K562 (cell line): ENCODE measurements around the gene PRSS12. TPM values are rescaled to one million over a fixed set of nuclear protein-coding genes. Genes with fewer than 3 reads are reported as not detected.

ENCODE experiments used
- ATAC-seq: fragments of 200-7000 bp; cut with Tn5 transposase; 3 replicates; pipeline ENCODE4 v1.9.1; 2020; ENCODE audit warnings: moderate library complexity
- BruUV-seq: library from RNA; stranded (reverse); fragments of 400-500 nt; replicated peaks from 2 replicates; lab custom pipeline; 2021; lab: Mats Ljungman, UMichigan
- CTCF ChIA-PET: fragments of 300-600 bp; formaldehyde crosslinking; extraction: SDS; loops from one replicate; lab custom pipeline; 2021; ENCODE audit warnings: low intra/inter-chr PET ratio; lab: Yijun Ruan, JAX
- POLR2A ChIA-PET: fragments of 300-600, 350-650 bp; sonication (Branson Sonifier 250); formaldehyde crosslinking; extraction: SDS; loops from one replicate; lab custom pipeline; 2021; ENCODE audit warnings: antibody characterized with exemption, inconsistent platforms; lab: Yijun Ruan, JAX
- DNase-seq, 4 experiments: peaks; one replicate each; pipeline versions ENCODE4 v3.0.0 to v3.0.0-alpha.2; 2011 to 2018; ENCODE audit warnings: low spot score in 3 of 4, mixed read lengths in 3 of 4; ENCODE audit errors: extremely low read depth in 1 of 4
- FAIRE-seq: peaks from 2 replicates; lab custom pipeline; 2011; peaks lifted over from hg19 to GRCh38; lab: Jason Lieb, UNC
- H2AFZ ChIP-seq: 2 replicates; pipeline ENCODE4 v1.6.0; 2011; ENCODE audit warnings: low read depth, low read length, control low read depth, inconsistent platforms
- H3K27ac ChIP-seq: fragments of 200-600 bp; 3 replicates; pipeline ENCODE4 v1.8.0; 2011; ENCODE audit warnings: low read depth, mild to moderate bottlenecking, control low read depth, inconsistent platforms, low read length, moderate library complexity, mixed read lengths; ENCODE audit errors: extremely low read depth
- H3K27me3 ChIP-seq, 2 experiments: fragments of 300-600 bp in 1 of 2; 2 replicates in 1 of 2; 3 replicates in 1 of 2; pipeline versions ENCODE4 v1.6.0 to v1.8.0; 2011; ENCODE audit warnings: inconsistent platforms in 2 of 2, low read length in 2 of 2, mild to moderate bottlenecking in 1 of 2, mixed read lengths in 1 of 2, moderate library complexity in 1 of 2; ENCODE audit not compliant: control insufficient read depth in 2 of 2, insufficient read depth in 2 of 2
- H3K36me3 ChIP-seq: fragments of 300-600 bp; 3 replicates; pipeline ENCODE4 v1.8.0; 2011; ENCODE audit warnings: mild to moderate bottlenecking, low read length, inconsistent platforms; ENCODE audit not compliant: control insufficient read depth, insufficient read depth
- H3K4me1 ChIP-seq, 2 experiments: fragments of 200-600 bp in 1 of 2; replicated peaks in 1 of 2; 2 replicates in 1 of 2; 3 replicates in 1 of 2; pipeline versions ENCODE4 v1.5.1 to v1.8.0; 2011; ENCODE audit warnings: inconsistent platforms in 2 of 2, low read length in 2 of 2, mild to moderate bottlenecking in 1 of 2, mixed read lengths in 1 of 2, moderate library complexity in 1 of 2; ENCODE audit not compliant: control insufficient read depth in 2 of 2, insufficient read depth in 2 of 2
- H3K4me2 ChIP-seq: 2 replicates; pipeline ENCODE4 v1.6.1; 2011; ENCODE audit warnings: low read length, control low read depth, inconsistent platforms, mixed read lengths; ENCODE audit not compliant: insufficient read depth
- H3K4me3 ChIP-seq: fragments of 200-600 bp; sonication (generic), shearing (Covaris generic); 2 replicates; pipeline ENCODE4 v1.5.1; 2016; ENCODE audit warnings: control low read depth, inconsistent platforms
- H3K79me2 ChIP-seq: fragments of 200-600 bp; 3 replicates; pipeline ENCODE4 v1.8.0; 2011; ENCODE audit warnings: low read length, inconsistent platforms; ENCODE audit not compliant: control insufficient read depth, insufficient read depth
- H3K9ac ChIP-seq, 2 experiments: 2 replicates each; pipeline versions ENCODE4 v1.6.0 to v1.6.1; 2011; ENCODE audit warnings: low read depth in 2 of 2, low read length in 2 of 2, control low read depth in 1 of 2, inconsistent platforms in 1 of 2, mild to moderate bottlenecking in 1 of 2, mixed read lengths in 1 of 2; ENCODE audit not compliant: insufficient read depth in 1 of 2
- H3K9me1 ChIP-seq: one replicate; pipeline ENCODE4 v1.6.0; 2011; ENCODE audit warnings: inconsistent platforms, mild to moderate bottlenecking, low read length, moderate library complexity; ENCODE audit not compliant: control insufficient read depth, insufficient read depth
- H3K9me3 ChIP-seq: replicated peaks from 2 replicates; pipeline ENCODE4 v1.5.1; 2011; ENCODE audit warnings: low read depth, low read length, inconsistent platforms; ENCODE audit not compliant: control insufficient read depth, insufficient read depth
- H4K20me1 ChIP-seq: replicated peaks from 2 replicates; pipeline ENCODE4 v1.6.1; 2011; ENCODE audit warnings: low read length, inconsistent platforms, mixed read lengths; ENCODE audit not compliant: control insufficient read depth, insufficient read depth
- ARHGAP35 ChIP-seq: fragments of 450-650 bp; IDR thresholded peaks from 2 replicates; pipeline ENCODE4 v1.6.1; 2018; ENCODE audit not compliant: partially characterized antibody
- CBFB ChIP-seq: sonication (generic); formaldehyde crosslinking; IDR thresholded peaks from 2 replicates; pipeline ENCODE4 v1.4.0; 2020; ENCODE audit warnings: mild to moderate bottlenecking, missing genetic modification reagents
- HMG20B ChIP-seq: fragments of 250-450 bp; sonication (Bioruptor Pico); IDR thresholded peaks from 2 replicates; pipeline ENCODE4 v1.5.0; 2021; ENCODE audit warnings: mild to moderate bottlenecking
- MTA2 ChIP-seq: fragments of 450-650 bp; IDR thresholded peaks from 2 replicates; pipeline ENCODE4 v1.6.1; 2016; ENCODE audit warnings: low read depth
- SREBF1 ChIP-seq: fragments of 150-350 bp; IDR thresholded peaks from 2 replicates; pipeline ENCODE4 v1.6.1; 2014; ENCODE audit warnings: antibody characterized with exemption, low read depth, low read length, borderline replicate concordance
- U2AF1 ChIP-seq: fragments of 200-400 bp; formaldehyde crosslinking; optimal IDR thresholded peaks from 2 replicates; pipeline ENCODE3; 2017; ENCODE audit warnings: mild to moderate bottlenecking, low read depth, low read length, moderate library complexity
- XRCC4 ChIP-seq: IDR thresholded peaks from one replicate; pipeline ENCODE4 v1.6.1; 2011; ENCODE audit not compliant: insufficient read depth, insufficient read length; ENCODE audit errors: extremely low read depth
- ZNF121 ChIP-seq: sonication (generic); formaldehyde crosslinking; conservative IDR thresholded peaks from 2 replicates; pipeline ENCODE4 v1.8.0; 2022; ENCODE audit warnings: missing genetic modification reagents
- ZNF133 ChIP-seq: fragments of 250-450 bp; sonication (Bioruptor Pico); IDR thresholded peaks from 2 replicates; pipeline ENCODE4 v1.4.0; 2020; ENCODE audit warnings: mild to moderate bottlenecking
- ZNF79 ChIP-seq: fragments of 250-450 bp; sonication (Bioruptor Pico); IDR thresholded peaks from 2 replicates; pipeline ENCODE4 v1.4.0; 2020; ENCODE audit warnings: low read depth, mild to moderate bottlenecking, moderate library complexity
- WGBS: fragments of 100-300 bp; shearing (Covaris generic); methylation state at CpG from one replicate; pipeline ENCODE4 v1.1.6; 2016; ENCODE audit warnings: low coverage, mixed read lengths; ENCODE audit not compliant: insufficient coverage; ENCODE audit errors: missing lambda C conversion rate; 5-methylcytosine and 5-hydroxymethylcytosine counted together
- in situ Hi-C: fragments of 300-500 bp; cut with MboI; formaldehyde crosslinking; loops from 4 replicates; pipeline ENCODE4 v1.15.0; 2018; ENCODE audit warnings: inconsistent platforms, mixed read lengths
- intact Hi-C: fragments of 100-400 bp; cut with micrococcal nuclease; formaldehyde crosslinking; loops from 2 replicates; pipeline ENCODE4 v1.14.2; 2022
- polyA plus RNA-seq, 8 experiments: library from polyadenylated mRNA; depleted of rRNA in 4 of 8; stranded (reverse) in 5 of 8; unstranded in 3 of 8; fragments of >200 nt; fragmentation: Nextera tagmentation in 2 of 8; fragmentation: Illumina TruSeq in 1 of 8; extraction: Ambion mirVana in 2 of 8; extraction: Trizol in 1 of 8; gene quantifications; 2 replicates each; pipeline versions ENCODE4 v1.2.1 to v1.2.3, GENCODE V29; 2011 to 2014; ENCODE audit warnings: inconsistent platforms in 1 of 8, missing spikeins in 1 of 8
- total RNA-seq, 7 experiments: library from RNA; depleted of rRNA in 6 of 7; stranded (reverse); fragments of >200 nt in 6 of 7; fragmentation: Illumina TruSeq in 2 of 7; extraction: Trizol in 2 of 7; gene quantifications; 2 replicates each; pipeline versions ENCODE4 v1.2.1 to v1.2.3, GENCODE V29; 2011 to 2021; ENCODE audit warnings: low replicate concordance in 1 of 7
- TF ChIP-seq, protein P1 (sequence below): fragments of 450-650 bp; formaldehyde crosslinking; IDR thresholded peaks from 2 replicates; pipeline ENCODE4 v1.4.0; 2020; ENCODE audit warnings: mild to moderate bottlenecking, moderate library complexity
- TF ChIP-seq, protein P2 (sequence below): fragments of 450-650 bp; IDR thresholded peaks from 2 replicates; pipeline ENCODE4 v1.6.1; 2016; ENCODE audit warnings: low read depth, mild to moderate bottlenecking, moderate library complexity
- TF ChIP-seq, protein P3 (sequence below): fragments of 250-450 bp; sonication (Bioruptor Pico); IDR thresholded peaks from 2 replicates; pipeline ENCODE4 v1.4.0; 2020

Gene PRSS12
- total and polyA plus RNA-seq, 9 of the 15 experiments (the other 6 are each of a cell fraction or from before 2014, with no cell fraction given) = 0.06 to 0.11 (median 0.09) TPM; not detected in 6

DNA sequence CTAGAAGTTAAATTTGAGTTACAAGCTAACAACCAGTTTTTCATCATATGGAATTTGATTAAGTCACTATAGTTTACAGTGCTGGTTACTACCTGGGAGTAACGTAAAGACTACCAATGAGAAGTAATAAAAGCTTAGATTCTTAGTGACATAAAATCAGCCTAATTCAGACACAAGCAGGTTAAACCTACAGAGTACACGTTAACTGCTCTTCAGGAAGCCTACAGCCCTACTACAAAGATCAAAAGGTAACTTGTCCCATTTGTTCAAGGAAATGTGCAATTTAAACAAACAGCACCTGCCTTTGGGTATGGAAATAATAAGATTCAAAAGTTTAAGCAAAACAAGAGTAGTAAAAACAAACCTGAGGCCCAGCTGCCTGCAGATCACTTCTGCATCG is 21.5 kb downstream of the PRSS12 start:
- Histone ChIP-seq H3K79me2 (no peaks in the 10 kb centered on the region), H3K4me1 (no peaks in the 10 kb centered on the region), H3K36me3 (no peaks in the 10 kb centered on the region), H3K9ac (no peak overlapping the region), H3K4me3 (no peak overlapping the region), H3K9me1 (no peaks in the 10 kb centered on the region), H3K27me3 (no peaks in the 10 kb centered on the region), H3K9me3 (no peaks in the 10 kb centered on the region; the same call in 1 of the 2 replicates), H3K4me2 (no peak overlapping the region), H4K20me1 (no peaks in the 10 kb centered on the region), H3K27ac (no peak overlapping the region), H2AFZ (no peak overlapping the region)
- in situ Hi-C loops (no loop called here), intact Hi-C loops (no loop called here)
- ChIA-PET POLR2A (no interaction called here), CTCF (no interaction called here)
- DNase-seq (no peak), ATAC-seq (no peak), FAIRE-seq (no peak)
- TF ChIP-seq U2AF1 = no peak
- no peak for TF ChIP-seq ARHGAP35
- TF ChIP-seq ZNF79 (CRISPR knock-in tag) = no peak
- no peak for TF ChIP-seq CBFB (CRISPR knock-in tag)
- no peak for TF ChIP-seq HMG20B (CRISPR knock-in tag)
- no peak for TF ChIP-seq SREBF1
- 5% methylated on average over 3 of the region's 3 CpGs for WGBS
- BruUV-seq = no TSS peak

DNA sequence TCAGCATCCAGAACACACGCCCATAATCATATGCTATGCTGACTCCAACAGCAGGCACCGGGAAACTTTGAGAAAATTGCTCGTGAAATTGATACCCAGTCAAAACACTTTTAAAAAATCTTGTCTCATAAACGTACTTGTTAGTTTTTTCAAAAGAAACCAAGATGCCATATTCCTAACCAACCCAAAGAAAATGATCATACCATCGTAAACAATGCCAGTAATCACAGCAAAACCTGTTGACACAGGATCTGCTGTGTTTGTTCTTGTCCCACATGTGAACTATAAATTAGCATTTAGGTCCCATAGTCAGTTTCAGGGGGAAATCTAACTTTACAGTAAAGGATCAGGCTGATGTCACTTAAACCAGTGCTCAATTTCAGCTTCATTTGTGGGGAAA is 23.0 kb downstream of the PRSS12 start:
- ATAC-seq (no peak), DNase-seq (no peak), FAIRE-seq (no peak)
- in situ Hi-C loops = no loop called here
- no peaks in the 10 kb centered on the region for H3K79me2 ChIP-seq
- no peaks in the 10 kb centered on the region for H3K4me1 ChIP-seq
- no peak overlapping the region for H2AFZ ChIP-seq
- H3K9ac ChIP-seq = no peak overlapping the region
- H3K27me3 ChIP-seq = no peaks in the 10 kb centered on the region
- 0% methylated on average over 5 of the region's 5 CpGs for WGBS
- H3K4me2 ChIP-seq = no peak overlapping the region
- H3K9me1 ChIP-seq = no peaks in the 10 kb centered on the region
- no peaks in the 10 kb centered on the region for H3K36me3 ChIP-seq
- intact Hi-C loops = no loop called here
- no peak overlapping the region for H3K4me3 ChIP-seq
- ChIA-PET CTCF (no interaction called here), POLR2A (no interaction called here)
- H3K9me3 ChIP-seq = no peaks in the 10 kb centered on the region; the same call in 1 of the 2 replicates
- no TSS peak for BruUV-seq
- H3K27ac ChIP-seq = no peak overlapping the region
- no peaks in the 10 kb centered on the region for H4K20me1 ChIP-seq
- TF ChIP-seq, protein P1, sequence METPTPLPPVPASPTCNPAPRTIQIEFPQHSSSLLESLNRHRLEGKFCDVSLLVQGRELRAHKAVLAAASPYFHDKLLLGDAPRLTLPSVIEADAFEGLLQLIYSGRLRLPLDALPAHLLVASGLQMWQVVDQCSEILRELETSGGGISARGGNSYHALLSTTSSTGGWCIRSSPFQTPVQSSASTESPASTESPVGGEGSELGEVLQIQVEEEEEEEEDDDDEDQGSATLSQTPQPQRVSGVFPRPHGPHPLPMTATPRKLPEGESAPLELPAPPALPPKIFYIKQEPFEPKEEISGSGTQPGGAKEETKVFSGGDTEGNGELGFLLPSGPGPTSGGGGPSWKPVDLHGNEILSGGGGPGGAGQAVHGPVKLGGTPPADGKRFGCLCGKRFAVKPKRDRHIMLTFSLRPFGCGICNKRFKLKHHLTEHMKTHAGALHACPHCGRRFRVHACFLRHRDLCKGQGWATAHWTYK (CRISPR knock-in tag) = no peak
- TF ChIP-seq, protein P2, sequence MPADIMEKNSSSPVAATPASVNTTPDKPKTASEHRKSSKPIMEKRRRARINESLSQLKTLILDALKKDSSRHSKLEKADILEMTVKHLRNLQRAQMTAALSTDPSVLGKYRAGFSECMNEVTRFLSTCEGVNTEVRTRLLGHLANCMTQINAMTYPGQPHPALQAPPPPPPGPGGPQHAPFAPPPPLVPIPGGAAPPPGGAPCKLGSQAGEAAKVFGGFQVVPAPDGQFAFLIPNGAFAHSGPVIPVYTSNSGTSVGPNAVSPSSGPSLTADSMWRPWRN = no peak
- TF ChIP-seq ZNF121 (CRISPR knock-in tag) = no peak
- TF ChIP-seq, protein P3, sequence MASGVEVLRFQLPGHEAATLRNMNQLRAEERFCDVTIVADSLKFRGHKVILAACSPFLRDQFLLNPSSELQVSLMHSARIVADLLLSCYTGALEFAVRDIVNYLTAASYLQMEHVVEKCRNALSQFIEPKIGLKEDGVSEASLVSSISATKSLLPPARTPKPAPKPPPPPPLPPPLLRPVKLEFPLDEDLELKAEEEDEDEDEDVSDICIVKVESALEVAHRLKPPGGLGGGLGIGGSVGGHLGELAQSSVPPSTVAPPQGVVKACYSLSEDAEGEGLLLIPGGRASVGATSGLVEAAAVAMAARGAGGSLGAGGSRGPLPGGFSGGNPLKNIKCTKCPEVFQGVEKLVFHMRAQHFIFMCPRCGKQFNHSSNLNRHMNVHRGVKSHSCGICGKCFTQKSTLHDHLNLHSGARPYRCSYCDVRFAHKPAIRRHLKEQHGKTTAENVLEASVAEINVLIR (CRISPR knock-in tag) = no peak
- no peak for TF ChIP-seq ZNF133 (CRISPR knock-in tag)
- TF ChIP-seq XRCC4 = no peak
- TF ChIP-seq MTA2 = no peak
